GM20000 (cell line): Measurements from ENCODE around the gene VAV3.

ENCODE experiments used
- DNase-seq: peaks from one replicate; pipeline ENCODE4 v3.0.0; 2012; ENCODE audit warnings: low spot score
- TF ChIP-seq, protein P1 (sequence below): IDR thresholded peaks from 2 replicates; pipeline ENCODE4 v1.5.1; 2012; ENCODE audit warnings: mild to moderate bottlenecking, control low read depth; ENCODE audit errors: extremely low read depth, missing control alignments

VAV3 gene

DNA sequence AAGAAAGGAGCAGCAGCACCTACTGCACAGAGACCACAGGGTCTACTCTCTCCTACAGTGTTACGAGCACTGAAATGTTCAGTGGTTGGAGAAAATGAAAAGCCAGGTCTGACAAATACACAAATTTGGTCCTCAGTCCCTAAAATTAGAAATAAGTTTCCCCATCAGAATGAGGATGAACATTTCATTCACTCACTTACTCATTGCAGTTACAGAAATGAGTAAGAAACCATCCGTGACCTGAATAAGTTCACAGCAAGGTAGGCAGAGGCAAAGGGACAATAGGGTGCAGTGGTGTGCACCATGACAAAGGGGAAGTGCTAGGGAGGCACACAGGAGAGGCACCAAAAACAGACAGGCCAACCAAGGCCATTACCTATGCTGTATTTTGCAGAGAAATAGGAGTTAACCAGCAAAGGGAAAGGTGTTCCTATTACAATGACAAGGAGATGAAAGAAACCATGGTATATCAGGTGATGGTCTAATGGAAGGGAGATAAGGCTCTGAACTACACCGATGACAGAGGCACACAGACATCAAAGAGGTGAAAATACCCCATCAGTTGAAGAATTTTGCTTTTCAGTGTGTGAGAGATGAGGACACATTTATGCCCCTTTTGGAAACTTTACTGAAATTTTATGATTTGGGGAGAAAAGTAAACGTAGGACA, 29.4 kb downstream of the VAV3 start:
- TF ChIP-seq, protein P1, sequence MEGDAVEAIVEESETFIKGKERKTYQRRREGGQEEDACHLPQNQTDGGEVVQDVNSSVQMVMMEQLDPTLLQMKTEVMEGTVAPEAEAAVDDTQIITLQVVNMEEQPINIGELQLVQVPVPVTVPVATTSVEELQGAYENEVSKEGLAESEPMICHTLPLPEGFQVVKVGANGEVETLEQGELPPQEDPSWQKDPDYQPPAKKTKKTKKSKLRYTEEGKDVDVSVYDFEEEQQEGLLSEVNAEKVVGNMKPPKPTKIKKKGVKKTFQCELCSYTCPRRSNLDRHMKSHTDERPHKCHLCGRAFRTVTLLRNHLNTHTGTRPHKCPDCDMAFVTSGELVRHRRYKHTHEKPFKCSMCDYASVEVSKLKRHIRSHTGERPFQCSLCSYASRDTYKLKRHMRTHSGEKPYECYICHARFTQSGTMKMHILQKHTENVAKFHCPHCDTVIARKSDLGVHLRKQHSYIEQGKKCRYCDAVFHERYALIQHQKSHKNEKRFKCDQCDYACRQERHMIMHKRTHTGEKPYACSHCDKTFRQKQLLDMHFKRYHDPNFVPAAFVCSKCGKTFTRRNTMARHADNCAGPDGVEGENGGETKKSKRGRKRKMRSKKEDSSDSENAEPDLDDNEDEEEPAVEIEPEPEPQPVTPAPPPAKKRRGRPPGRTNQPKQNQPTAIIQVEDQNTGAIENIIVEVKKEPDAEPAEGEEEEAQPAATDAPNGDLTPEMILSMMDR = no peak
- DNase-seq = peak; percentile 44

DNA sequence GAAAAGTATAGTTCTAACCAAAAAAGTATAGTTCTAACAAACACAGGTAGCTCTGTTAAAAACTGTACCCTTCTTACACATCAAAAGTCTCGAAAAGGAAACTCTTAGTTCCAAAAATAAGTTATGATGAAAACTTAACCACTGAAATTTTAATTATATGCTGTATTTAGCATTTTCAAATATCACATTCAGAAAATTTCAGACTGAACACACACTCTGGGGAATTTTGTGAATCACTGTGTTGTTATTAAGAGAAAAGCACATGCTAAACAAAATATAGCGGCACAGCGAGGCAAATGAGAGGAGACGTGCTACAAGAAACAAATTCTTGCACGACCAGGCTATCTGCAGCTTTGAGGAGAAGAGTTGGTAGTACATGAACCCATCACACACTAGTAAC, 30.4 kb downstream of the VAV3 start:
- TF ChIP-seq, protein P1 = no peak
- peak; percentile 17 for DNase-seq

DNA sequence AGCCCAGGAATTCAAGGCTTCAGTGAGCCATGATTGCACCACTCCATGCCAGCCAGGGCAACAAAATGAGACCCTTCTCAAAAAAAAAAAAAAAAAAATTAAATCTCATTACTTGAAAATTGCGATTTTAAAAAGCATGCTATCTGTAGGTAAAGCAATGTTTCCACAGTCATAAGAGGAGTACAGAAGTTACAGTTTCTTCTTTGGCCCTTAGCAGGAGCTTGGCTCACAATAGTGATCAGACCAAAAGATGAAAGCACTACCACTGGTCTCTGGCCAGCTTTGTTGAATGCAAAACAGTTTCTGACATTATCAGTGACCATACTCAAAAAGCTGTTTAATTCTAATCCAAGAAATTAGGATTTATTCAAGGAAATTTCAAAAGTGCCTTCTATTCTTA, 31.2 kb downstream of the VAV3 start:
- DNase-seq = no peak

DNA sequence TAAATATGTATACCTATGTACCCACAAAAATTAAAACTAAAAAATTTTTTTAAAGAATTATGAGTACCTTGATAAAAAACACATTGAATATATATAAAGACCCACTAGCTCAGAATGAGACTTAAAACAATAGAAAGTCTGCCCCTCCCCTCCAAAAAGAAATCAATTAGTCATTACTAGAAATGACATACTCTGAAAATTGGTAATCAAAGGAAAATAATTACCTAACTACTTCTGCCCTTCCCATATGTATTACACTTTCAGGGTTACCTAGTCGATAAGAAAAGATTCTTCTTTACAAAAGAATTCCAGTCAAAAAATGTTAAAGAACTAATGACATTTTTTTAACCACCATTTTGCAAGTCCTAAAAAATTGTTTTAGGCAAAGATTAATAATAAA, 34.7 kb downstream of the VAV3 start:
- TF ChIP-seq, protein P1 = no peak
- no peak for DNase-seq

More for the DNA sequence above, 31.2 kb downstream of the VAV3 start:
- TF ChIP-seq, protein P1 = no peak

DNA sequence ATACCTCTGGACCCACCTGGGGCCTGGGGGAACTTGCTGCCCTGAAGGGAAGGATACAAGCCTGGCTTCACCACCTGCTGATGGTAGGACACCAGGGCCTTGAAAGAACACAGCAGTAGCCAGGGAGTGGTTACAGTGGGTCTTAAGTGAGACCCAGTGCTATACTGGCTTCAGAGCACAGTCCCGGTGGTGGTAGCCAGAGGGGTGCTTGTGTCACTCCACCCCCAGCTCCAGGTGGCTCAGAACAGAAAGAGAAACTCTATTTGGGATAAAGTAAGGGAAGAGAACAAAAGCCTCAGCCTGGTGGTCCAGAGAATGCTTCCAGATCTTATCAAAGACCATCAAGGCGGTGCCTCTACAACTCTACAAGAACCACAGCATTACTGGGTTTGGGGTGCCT, 37.2 kb downstream of the VAV3 start:
- no peak for DNase-seq
- TF ChIP-seq, protein P1 = no peak

DNA sequence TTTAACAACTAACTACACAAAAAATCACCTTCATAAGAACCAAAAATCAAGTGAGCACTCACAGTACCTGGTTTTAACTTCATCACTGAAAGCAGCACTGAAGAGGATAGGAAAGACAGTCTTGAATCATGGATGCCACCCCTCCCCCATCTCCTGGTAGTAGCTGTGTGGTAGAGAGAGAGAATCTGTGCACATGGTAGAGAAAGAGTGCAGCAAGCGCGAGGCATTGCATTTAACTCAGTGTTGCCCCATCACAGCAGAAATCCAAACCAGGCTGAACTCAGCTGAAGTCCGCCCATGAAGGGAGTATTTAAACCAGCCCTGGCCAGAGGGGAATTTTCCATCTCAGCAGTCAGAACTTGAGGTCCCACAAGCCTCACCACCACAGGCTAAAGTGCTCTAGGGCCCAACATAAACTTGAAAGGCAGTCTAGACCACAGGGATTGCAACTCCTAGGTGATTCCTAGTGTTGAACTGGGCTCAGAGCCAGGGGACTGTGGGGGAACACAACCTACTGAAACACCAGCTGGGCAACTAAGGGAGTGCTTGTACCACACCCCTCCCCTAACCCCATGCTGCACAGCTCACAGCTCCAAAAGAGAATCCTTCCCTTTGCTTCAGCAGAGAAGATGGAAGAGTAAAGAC, 38.4 kb downstream of the VAV3 start:
- no peak for DNase-seq
- TF ChIP-seq, protein P1 = no peak

DNA sequence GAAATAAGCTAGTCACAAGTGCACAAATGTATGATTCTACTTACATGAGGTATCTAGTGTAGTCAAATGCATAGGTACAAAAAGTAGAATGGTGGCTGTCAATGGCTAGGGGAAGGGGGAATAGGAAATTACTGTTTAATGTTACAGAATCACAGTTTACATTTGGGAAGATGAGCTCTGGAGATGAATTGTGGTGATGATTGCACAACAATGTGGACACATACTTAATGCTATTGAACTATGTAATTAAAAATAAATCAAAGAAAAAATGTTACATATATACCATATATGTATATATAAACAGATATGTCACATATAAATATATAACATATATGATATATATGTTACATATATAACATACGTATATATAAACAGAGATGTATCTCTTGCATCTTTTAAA, 39.4 kb downstream of the VAV3 start:
- no peak for DNase-seq
- TF ChIP-seq, protein P1 = no peak
